ENCODE results near the gene KCNG2.

The KCNG2 gene

GRCh38 chr18:79847606-79848293 lies 50.0 kb downstream of the KCNG2 start:
- no peaks in the 10 kb centered on the region for H3F3A ChIP-seq (ENCODE audit: insufficient read depth)
- H2AFZ ChIP-seq (ENCODE audit: low read depth, low read length, severe bottlenecking) = no peak overlapping the region
- H3K79me2 ChIP-seq (ENCODE audit: insufficient read depth, low read length) = no peaks in the 10 kb centered on the region
- no peaks in the 10 kb centered on the region for H3K9me2 ChIP-seq (replicated peaks; ENCODE audit: insufficient read depth, low read length)
- H3K9me3 ChIP-seq (ENCODE audit: insufficient read depth, low read length) = no peaks in the 10 kb centered on the region
- no peak overlapping the region for H3K9ac ChIP-seq (ENCODE audit: low read length)
- TF ChIP-seq EZH2phosphoT487 (conservative IDR thresholded peaks at IDR 0.05; ENCODE audit: low read length) (no peak), CTCF (IDR thresholded peaks at IDR 0.05; ENCODE audit: insufficient read depth, low read length, poor library complexity, severe bottlenecking) (no peak)
- no peak overlapping the region for H3K27ac ChIP-seq (ENCODE audit: low read depth, low read length)
- no peaks in the 10 kb centered on the region for H4K20me1 ChIP-seq (ENCODE audit: low read depth, low read length)
- no peak overlapping the region for H3K4me3 ChIP-seq (ENCODE audit: insufficient read depth, low read length, poor library complexity, severe bottlenecking)
- 0 out of 2 replicates have a peak, but pooled peaks cover 3% of the 10 kb centered on the region for H3K27me3 ChIP-seq (ENCODE audit: low read length)
- no peak overlapping the region for H3K4me2 ChIP-seq (ENCODE audit: low read depth, low read length, poor library complexity, severe bottlenecking)
- no peaks in the 10 kb centered on the region for H3K36me3 ChIP-seq (ENCODE audit: low read length)

GRCh38 chr18:79848294-79848578 lies 50.5 kb downstream of the KCNG2 start:
- Histone ChIP-seq H4K20me1 (ENCODE audit: low read depth, low read length) (no peaks in the 10 kb centered on the region), H3K9me2 (replicated peaks; ENCODE audit: insufficient read depth, low read length) (no peaks in the 10 kb centered on the region), H3K36me3 (ENCODE audit: low read length) (no peaks in the 10 kb centered on the region), H3K4me3 (ENCODE audit: insufficient read depth, low read length, poor library complexity, severe bottlenecking) (no peak overlapping the region), H3K9me3 (ENCODE audit: insufficient read depth, low read length) (no peaks in the 10 kb centered on the region), H3K27ac (ENCODE audit: low read depth, low read length) (no peak overlapping the region), H3K9ac (ENCODE audit: low read length) (no peak overlapping the region), H3K79me2 (ENCODE audit: insufficient read depth, low read length) (no peaks in the 10 kb centered on the region), H3K27me3 (ENCODE audit: low read length) (0 out of 2 replicates have a peak, but pooled peaks cover 3% of the 10 kb centered on the region), H3F3A (ENCODE audit: insufficient read depth) (no peaks in the 10 kb centered on the region), H3K4me2 (ENCODE audit: low read depth, low read length, poor library complexity, severe bottlenecking) (no peak overlapping the region), H2AFZ (ENCODE audit: low read depth, low read length, severe bottlenecking) (no peak overlapping the region)
- no peak for TF ChIP-seq CTCF (IDR thresholded peaks at IDR 0.05; ENCODE audit: insufficient read depth, low read length, poor library complexity, severe bottlenecking)

GRCh38 chr18:79848579-79849327 lies 51.0 kb downstream of the KCNG2 start:
- TF ChIP-seq EZH2phosphoT487 (conservative IDR thresholded peaks at IDR 0.05; ENCODE audit: low read length) = no peak
- no peak for TF ChIP-seq CTCF (IDR thresholded peaks at IDR 0.05; ENCODE audit: insufficient read depth, low read length, poor library complexity, severe bottlenecking)
- no peaks in the 10 kb centered on the region for H4K20me1 ChIP-seq (ENCODE audit: low read depth, low read length)
- H3K9me2 ChIP-seq (replicated peaks; ENCODE audit: insufficient read depth, low read length) = no peaks in the 10 kb centered on the region
- H3K27me3 ChIP-seq (ENCODE audit: low read length) = no peaks in the 10 kb centered on the region
- no peak overlapping the region for H3K4me3 ChIP-seq (ENCODE audit: insufficient read depth, low read length, poor library complexity, severe bottlenecking)
- H3K9ac ChIP-seq (ENCODE audit: low read length) = no peak overlapping the region
- no peak overlapping the region for H3K4me2 ChIP-seq (ENCODE audit: low read depth, low read length, poor library complexity, severe bottlenecking)
- H3K36me3 ChIP-seq (ENCODE audit: low read length) = no peaks in the 10 kb centered on the region
- no peak overlapping the region for H2AFZ ChIP-seq (ENCODE audit: low read depth, low read length, severe bottlenecking)
- no peaks in the 10 kb centered on the region for H3K79me2 ChIP-seq (ENCODE audit: insufficient read depth, low read length)
- no peak overlapping the region for H3K27ac ChIP-seq (ENCODE audit: low read depth, low read length)
- H3F3A ChIP-seq (ENCODE audit: insufficient read depth) = no peaks in the 10 kb centered on the region
- no peaks in the 10 kb centered on the region for H3K9me3 ChIP-seq (ENCODE audit: insufficient read depth, low read length)

Measured in SU-DHL-6 (cell line).